KMS-11 (cell line): ENCODE measurements around the gene SEC61B.

Experiments
- H2AFZ ChIP-seq: fragments of 200-600 bp; sonication (generic); 2 replicates; pipeline ENCODE4 v1.6.1; 2016; ENCODE audit warnings: antibody characterized with exemption, mixed run types, low read depth
- H3K27ac ChIP-seq: fragments of 200-600 bp; sonication (generic); 2 replicates; pipeline ENCODE4 v1.6.1; 2016; ENCODE audit warnings: mild to moderate bottlenecking, mixed run types
- H3K27me3 ChIP-seq: fragments of 200-600 bp; sonication (generic); 2 replicates; pipeline ENCODE4 v1.6.1; 2017; ENCODE audit warnings: mild to moderate bottlenecking, low read depth, mixed run types, moderate library complexity; ENCODE audit not compliant: insufficient read depth
- H3K36me3 ChIP-seq: fragments of 200-600 bp; sonication (generic); 2 replicates; pipeline ENCODE4 v1.6.1; 2017; ENCODE audit warnings: mild to moderate bottlenecking, mixed run types; ENCODE audit not compliant: insufficient read depth
- H3K4me1 ChIP-seq: fragments of 200-600 bp; sonication (generic); 2 replicates; pipeline ENCODE4 v1.6.1; 2016; ENCODE audit warnings: mild to moderate bottlenecking, low read depth, mixed run types; ENCODE audit not compliant: poor library complexity, severe bottlenecking
- H3K4me2 ChIP-seq: fragments of 200-600 bp; sonication (generic); 2 replicates; pipeline ENCODE4 v1.7.0; 2016; ENCODE audit warnings: mild to moderate bottlenecking, mixed run types
- H3K4me3 ChIP-seq: fragments of 200-600 bp; sonication (generic); IDR thresholded peaks from 2 replicates; pipeline ENCODE4 v1.6.1; 2017; ENCODE audit warnings: low read depth, low read length, mixed read lengths; ENCODE audit not compliant: insufficient read depth
- H3K79me2 ChIP-seq: fragments of 200-600 bp; sonication (generic); 2 replicates; pipeline ENCODE4 v1.6.1; 2016; ENCODE audit warnings: low read depth, mixed run types; ENCODE audit not compliant: insufficient read depth
- H3K9ac ChIP-seq: fragments of 200-600 bp; sonication (generic); 2 replicates; pipeline ENCODE4 v1.6.1; 2016; ENCODE audit warnings: mild to moderate bottlenecking, mixed run types
- H4K20me1 ChIP-seq: fragments of 200-600 bp; sonication (generic); 2 replicates; pipeline ENCODE4 v1.6.1; 2016; ENCODE audit warnings: mild to moderate bottlenecking, mixed run types; ENCODE audit not compliant: insufficient read depth
- TF ChIP-seq, protein P1 (sequence below): fragments of 200-600 bp; sonication (generic); conservative IDR thresholded peaks from 2 replicates; pipeline ENCODE4 v1.6.1; 2017; ENCODE audit warnings: low read depth, mild to moderate bottlenecking, antibody characterized with exemption, low read length, moderate library complexity, mixed read lengths

SEC61B gene

DNA sequence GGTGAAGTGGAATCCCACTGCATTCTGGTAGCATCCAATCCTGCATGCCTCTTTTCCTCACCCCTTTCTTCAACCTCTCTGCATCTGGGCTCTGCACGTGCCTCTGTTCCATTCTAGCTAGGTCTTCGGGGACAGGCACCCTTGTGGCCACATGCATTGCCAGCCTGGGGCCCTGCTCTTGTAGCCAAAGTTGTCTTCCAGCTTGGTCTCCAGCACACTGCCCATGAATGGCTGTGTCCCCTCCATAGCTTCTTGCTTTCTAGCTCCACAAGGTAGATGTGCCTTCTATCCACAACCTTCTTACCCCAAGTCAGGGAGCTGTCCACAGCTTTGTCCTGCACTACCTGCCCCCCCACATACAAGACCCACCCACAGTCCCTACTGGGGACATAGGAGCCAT, 32.9 kb upstream of the SEC61B start:
- Histone ChIP-seq H3K4me3 (no peak overlapping the region), H3K27me3 (no peaks in the 10 kb centered on the region), H3K36me3 (no peaks in the 10 kb centered on the region), H3K27ac (no peak overlapping the region), H3K9ac (no peak overlapping the region), H2AFZ (no peak overlapping the region), H3K4me1 (peaks cover 3% of the 10 kb centered on the region), H4K20me1 (no peaks in the 10 kb centered on the region), H3K4me2 (no peak overlapping the region), H3K79me2 (no peaks in the 10 kb centered on the region)
- TF ChIP-seq, protein P1, sequence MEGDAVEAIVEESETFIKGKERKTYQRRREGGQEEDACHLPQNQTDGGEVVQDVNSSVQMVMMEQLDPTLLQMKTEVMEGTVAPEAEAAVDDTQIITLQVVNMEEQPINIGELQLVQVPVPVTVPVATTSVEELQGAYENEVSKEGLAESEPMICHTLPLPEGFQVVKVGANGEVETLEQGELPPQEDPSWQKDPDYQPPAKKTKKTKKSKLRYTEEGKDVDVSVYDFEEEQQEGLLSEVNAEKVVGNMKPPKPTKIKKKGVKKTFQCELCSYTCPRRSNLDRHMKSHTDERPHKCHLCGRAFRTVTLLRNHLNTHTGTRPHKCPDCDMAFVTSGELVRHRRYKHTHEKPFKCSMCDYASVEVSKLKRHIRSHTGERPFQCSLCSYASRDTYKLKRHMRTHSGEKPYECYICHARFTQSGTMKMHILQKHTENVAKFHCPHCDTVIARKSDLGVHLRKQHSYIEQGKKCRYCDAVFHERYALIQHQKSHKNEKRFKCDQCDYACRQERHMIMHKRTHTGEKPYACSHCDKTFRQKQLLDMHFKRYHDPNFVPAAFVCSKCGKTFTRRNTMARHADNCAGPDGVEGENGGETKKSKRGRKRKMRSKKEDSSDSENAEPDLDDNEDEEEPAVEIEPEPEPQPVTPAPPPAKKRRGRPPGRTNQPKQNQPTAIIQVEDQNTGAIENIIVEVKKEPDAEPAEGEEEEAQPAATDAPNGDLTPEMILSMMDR: no peak

DNA sequence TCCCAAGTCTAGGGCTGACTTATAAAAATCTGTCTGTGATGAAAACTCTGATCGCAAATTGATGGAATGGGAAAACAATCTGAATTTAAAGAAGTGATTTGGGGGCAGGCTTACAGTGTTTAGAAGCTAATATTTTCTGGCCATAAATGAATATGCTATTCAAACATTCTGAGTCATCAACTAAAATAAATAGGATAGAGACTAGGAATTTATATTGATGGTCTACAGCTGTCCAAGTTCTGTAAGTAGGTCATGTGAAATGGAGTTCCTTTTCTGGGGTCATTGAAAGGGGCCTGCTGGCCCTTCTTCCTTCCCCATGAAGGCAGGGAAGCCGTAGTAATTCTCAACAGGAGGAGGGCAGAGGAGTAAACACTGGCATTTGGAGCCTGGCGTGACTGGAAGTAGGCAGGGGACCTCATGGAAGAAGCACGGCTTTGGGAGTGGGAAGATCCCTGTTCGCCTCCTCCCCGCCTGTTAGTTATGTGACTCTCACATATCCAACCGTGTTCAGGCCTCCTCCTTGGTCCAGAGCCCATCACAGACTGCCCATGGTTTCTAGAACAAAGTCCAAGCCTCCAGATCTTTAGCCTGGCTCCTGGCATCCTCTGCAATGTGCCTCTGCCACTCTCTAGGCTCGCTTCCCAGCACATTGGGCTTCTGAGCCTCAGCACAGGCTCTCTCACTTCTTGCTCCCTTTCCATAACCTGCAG, 32.0 kb upstream of the SEC61B start:
- Histone ChIP-seq H3K27me3 (no peaks in the 10 kb centered on the region), H3K4me1 (no peaks in the 10 kb centered on the region), H4K20me1 (no peaks in the 10 kb centered on the region), H3K36me3 (no peaks in the 10 kb centered on the region), H3K4me3 (no peak overlapping the region), H2AFZ (no peak overlapping the region), H3K27ac (no peak overlapping the region), H3K4me2 (no peak overlapping the region), H3K79me2 (no peaks in the 10 kb centered on the region), H3K9ac (no peak overlapping the region)
- TF ChIP-seq, protein P1: no peak

DNA sequence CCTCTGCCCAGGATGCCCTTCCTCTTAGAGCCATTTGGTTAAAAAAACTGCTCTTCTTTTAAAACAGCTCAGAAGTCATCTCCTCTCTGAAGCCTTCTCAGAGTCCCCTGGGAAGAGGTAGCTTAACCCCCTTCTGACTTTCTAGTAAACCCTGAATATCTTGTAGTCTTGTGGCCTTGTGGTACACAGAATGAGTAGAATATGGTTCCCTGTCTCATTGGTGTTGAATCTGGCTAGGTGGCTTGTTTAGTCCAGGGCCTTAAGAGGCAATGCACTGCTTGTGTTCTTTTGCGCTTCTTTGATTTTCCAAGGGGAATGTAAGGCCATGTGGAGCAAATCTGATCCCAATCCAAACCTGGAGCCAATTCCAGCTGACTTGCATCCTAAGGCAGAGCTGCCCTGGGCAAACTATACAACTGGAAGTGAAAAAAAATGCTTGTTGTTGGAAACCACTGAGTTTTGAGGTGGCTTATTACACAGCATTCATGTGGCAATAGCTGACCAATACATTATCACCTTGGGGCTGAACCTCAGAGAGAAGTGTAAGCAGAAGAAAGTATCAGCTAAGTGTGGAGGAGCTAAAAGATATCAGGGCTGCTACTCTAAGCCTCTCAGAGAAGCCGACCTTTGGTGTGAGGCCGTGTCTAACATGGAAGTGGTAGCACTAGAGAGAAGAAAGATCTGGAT, 31.3 kb upstream of the SEC61B start:
- Histone ChIP-seq H3K4me2 (no peak overlapping the region), H2AFZ (no peak overlapping the region), H3K9ac (no peak overlapping the region), H3K36me3 (no peaks in the 10 kb centered on the region), H3K27ac (no peak overlapping the region), H3K27me3 (no peaks in the 10 kb centered on the region), H3K79me2 (no peaks in the 10 kb centered on the region), H4K20me1 (no peaks in the 10 kb centered on the region), H3K4me3 (no peak overlapping the region), H3K4me1 (no peaks in the 10 kb centered on the region)
- TF ChIP-seq, protein P1: no peak

DNA sequence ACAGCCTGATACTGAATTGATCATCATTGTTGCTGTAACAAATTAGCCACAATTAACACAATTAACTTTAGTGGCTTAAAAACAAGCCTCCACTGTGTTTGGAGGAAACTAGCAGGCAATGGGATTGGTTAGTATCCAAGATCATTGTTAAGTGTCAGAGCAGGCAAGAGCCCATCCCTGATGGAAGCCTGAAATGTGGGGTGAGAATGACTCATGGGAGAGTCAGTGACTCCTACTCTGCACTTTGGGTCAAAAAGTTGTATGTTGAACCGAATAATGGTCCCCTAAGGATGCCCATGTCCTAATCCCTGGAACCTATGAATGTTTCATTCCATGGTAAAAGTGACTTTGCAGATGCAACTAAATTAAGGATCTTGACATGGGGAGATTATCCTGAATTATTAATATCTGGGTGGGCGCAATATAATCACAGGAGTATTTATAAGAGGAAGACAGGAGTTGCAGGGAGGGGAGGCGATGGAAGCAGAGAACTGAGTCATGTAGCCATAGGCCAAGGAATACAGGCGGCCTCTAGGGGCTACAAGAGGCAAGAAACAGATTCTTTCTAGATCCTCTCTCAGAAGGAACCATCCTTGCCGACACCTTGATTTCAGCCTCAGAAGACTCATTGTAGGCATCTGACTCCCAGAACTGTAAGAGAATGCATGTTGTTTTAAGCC, 29.2 kb upstream of the SEC61B start:
- H3K4me3 ChIP-seq: no peak overlapping the region
- no peak overlapping the region for H3K9ac ChIP-seq
- no peak overlapping the region for H3K4me2 ChIP-seq
- TF ChIP-seq, protein P1: no peak
- H3K27me3 ChIP-seq: no peaks in the 10 kb centered on the region
- H3K79me2 ChIP-seq: no peaks in the 10 kb centered on the region
- H4K20me1 ChIP-seq: no peaks in the 10 kb centered on the region
- H2AFZ ChIP-seq: no peak overlapping the region
- H3K27ac ChIP-seq: no peak overlapping the region
- H3K4me1 ChIP-seq: no peaks in the 10 kb centered on the region
- no peaks in the 10 kb centered on the region for H3K36me3 ChIP-seq
